ENCODE results near the gene TAS2R14. TPM values are rescaled to one million over a fixed set of nuclear protein-coding genes. Genes with fewer than 3 reads are reported as not detected.

Gene TAS2R14
- total RNA-seq, 1 experiment from 2014 or later: 2.9 TPM

GRCh38 chr12:10960211-10960610, 21.1 kb upstream of the TAS2R14 start:
- Mint-ChIP-seq H3K27ac (ENCODE audit: unreplicated experiment) (no peak overlapping the region), H3K36me3 (ENCODE audit: insufficient read depth, unreplicated experiment) (no peaks in the 10 kb centered on the region), H3K4me1 (ENCODE audit: low read depth, unreplicated experiment) (peaks cover 14% of the 10 kb centered on the region), H3K4me3 (ENCODE audit: low read depth, unreplicated experiment) (no peak overlapping the region), H3K27me3 (ENCODE audit: unreplicated experiment) (no peaks in the 10 kb centered on the region), H3K9me3 (ENCODE audit: low read depth, unreplicated experiment) (peaks cover 3% of the 10 kb centered on the region)
- TF ChIP-seq, protein P1, sequence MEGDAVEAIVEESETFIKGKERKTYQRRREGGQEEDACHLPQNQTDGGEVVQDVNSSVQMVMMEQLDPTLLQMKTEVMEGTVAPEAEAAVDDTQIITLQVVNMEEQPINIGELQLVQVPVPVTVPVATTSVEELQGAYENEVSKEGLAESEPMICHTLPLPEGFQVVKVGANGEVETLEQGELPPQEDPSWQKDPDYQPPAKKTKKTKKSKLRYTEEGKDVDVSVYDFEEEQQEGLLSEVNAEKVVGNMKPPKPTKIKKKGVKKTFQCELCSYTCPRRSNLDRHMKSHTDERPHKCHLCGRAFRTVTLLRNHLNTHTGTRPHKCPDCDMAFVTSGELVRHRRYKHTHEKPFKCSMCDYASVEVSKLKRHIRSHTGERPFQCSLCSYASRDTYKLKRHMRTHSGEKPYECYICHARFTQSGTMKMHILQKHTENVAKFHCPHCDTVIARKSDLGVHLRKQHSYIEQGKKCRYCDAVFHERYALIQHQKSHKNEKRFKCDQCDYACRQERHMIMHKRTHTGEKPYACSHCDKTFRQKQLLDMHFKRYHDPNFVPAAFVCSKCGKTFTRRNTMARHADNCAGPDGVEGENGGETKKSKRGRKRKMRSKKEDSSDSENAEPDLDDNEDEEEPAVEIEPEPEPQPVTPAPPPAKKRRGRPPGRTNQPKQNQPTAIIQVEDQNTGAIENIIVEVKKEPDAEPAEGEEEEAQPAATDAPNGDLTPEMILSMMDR (IDR thresholded peaks at IDR 0.05; ENCODE audit: unreplicated experiment): no peak
- intact Hi-C loops (cut with micrococcal nuclease; ENCODE audit: unreplicated experiment): no loop called here
- no TSS peak for BruUV-seq (replicated peaks)
- no peak for DNase-seq
- CTCF ChIA-PET: no interaction called here

DNA sequence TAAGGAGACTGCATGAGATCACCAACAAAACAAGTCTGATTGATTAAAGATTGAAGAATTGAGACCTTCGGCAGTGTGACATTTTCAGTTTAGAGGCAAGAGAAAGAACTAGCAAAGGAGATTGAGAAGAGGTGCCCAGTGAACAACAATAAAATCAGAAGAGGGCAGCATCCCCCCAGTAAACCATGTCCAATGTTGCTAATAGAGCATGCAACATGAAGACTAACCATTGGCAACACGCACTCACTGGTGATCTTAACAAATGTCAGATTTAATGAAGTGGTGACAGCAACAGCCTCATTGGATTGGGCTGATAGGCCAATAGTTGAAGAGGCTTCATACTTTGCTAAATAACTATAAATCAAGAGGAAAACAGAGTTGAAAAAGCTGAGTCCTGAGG, 20.7 kb upstream of the TAS2R14 start:
- CTCF ChIA-PET: no interaction called here
- no peak for DNase-seq
- peaks cover 16% of the 10 kb centered on the region for H3K4me1 Mint-ChIP-seq (ENCODE audit: low read depth, unreplicated experiment)
- H3K27me3 Mint-ChIP-seq (ENCODE audit: unreplicated experiment): no peaks in the 10 kb centered on the region
- TF ChIP-seq, protein P1 (IDR thresholded peaks at IDR 0.05; ENCODE audit: unreplicated experiment): no peak
- H3K27ac Mint-ChIP-seq (ENCODE audit: unreplicated experiment): no peak overlapping the region
- no peaks in the 10 kb centered on the region for H3K36me3 Mint-ChIP-seq (ENCODE audit: insufficient read depth, unreplicated experiment)
- H3K9me3 Mint-ChIP-seq (ENCODE audit: low read depth, unreplicated experiment): peaks cover 4% of the 10 kb centered on the region
- intact Hi-C loops (cut with micrococcal nuclease; ENCODE audit: unreplicated experiment): no loop called here
- no peak overlapping the region for H3K4me3 Mint-ChIP-seq (ENCODE audit: low read depth, unreplicated experiment)
- BruUV-seq (replicated peaks): no TSS peak

- H3K9me3 Mint-ChIP-seq (ENCODE audit: low read depth, unreplicated experiment): peaks cover 7% of the 10 kb centered on the region
- H3K27me3 Mint-ChIP-seq (ENCODE audit: unreplicated experiment): no peaks in the 10 kb centered on the region
Observed at GRCh38 chr12:10957741-10958140, 18.7 kb upstream of the TAS2R14 start.

GRCh38 chr12:10956085-10956484, 17.0 kb upstream of the TAS2R14 start:
- no peak overlapping the region for H3K4me3 Mint-ChIP-seq (ENCODE audit: low read depth, unreplicated experiment)
- H3K9me3 Mint-ChIP-seq (ENCODE audit: low read depth, unreplicated experiment): peaks cover 7% of the 10 kb centered on the region
- H3K36me3 Mint-ChIP-seq (ENCODE audit: insufficient read depth, unreplicated experiment): no peaks in the 10 kb centered on the region
- no peak for DNase-seq
- CTCF ChIA-PET: no interaction called here
- TF ChIP-seq, protein P1 (IDR thresholded peaks at IDR 0.05; ENCODE audit: unreplicated experiment): no peak
- peaks cover 16% of the 10 kb centered on the region for H3K4me1 Mint-ChIP-seq (ENCODE audit: low read depth, unreplicated experiment)
- BruUV-seq (replicated peaks): no TSS peak
- peak overlapping the region; percentile 33 for H3K27ac Mint-ChIP-seq (ENCODE audit: unreplicated experiment)
- intact Hi-C loops (cut with micrococcal nuclease; ENCODE audit: unreplicated experiment): no loop called here
- H3K27me3 Mint-ChIP-seq (ENCODE audit: unreplicated experiment): no peaks in the 10 kb centered on the region

More at GRCh38 chr12:10957741-10958140, 18.7 kb upstream of the TAS2R14 start:
- CTCF ChIA-PET: no interaction called here
- Mint-ChIP-seq H3K27ac (ENCODE audit: unreplicated experiment) (no peak overlapping the region), H3K4me1 (ENCODE audit: low read depth, unreplicated experiment) (peaks cover 16% of the 10 kb centered on the region), H3K4me3 (ENCODE audit: low read depth, unreplicated experiment) (no peak overlapping the region), H3K36me3 (ENCODE audit: insufficient read depth, unreplicated experiment) (no peaks in the 10 kb centered on the region)
- no TSS peak for BruUV-seq (replicated peaks)
- DNase-seq: no peak
- intact Hi-C loops (cut with micrococcal nuclease; ENCODE audit: unreplicated experiment): no loop called here
- TF ChIP-seq, protein P1 (IDR thresholded peaks at IDR 0.05; ENCODE audit: unreplicated experiment): no peak

All from Calu3 (cell line).